ENCODE measurements around the gene BTBD6. TPM values are rescaled to one million over a fixed set of nuclear protein-coding genes. Genes with fewer than 3 reads are reported as not detected.

BTBD6 gene
- polyA plus RNA-seq, 1 experiment, result 27.3 TPM

DNA sequence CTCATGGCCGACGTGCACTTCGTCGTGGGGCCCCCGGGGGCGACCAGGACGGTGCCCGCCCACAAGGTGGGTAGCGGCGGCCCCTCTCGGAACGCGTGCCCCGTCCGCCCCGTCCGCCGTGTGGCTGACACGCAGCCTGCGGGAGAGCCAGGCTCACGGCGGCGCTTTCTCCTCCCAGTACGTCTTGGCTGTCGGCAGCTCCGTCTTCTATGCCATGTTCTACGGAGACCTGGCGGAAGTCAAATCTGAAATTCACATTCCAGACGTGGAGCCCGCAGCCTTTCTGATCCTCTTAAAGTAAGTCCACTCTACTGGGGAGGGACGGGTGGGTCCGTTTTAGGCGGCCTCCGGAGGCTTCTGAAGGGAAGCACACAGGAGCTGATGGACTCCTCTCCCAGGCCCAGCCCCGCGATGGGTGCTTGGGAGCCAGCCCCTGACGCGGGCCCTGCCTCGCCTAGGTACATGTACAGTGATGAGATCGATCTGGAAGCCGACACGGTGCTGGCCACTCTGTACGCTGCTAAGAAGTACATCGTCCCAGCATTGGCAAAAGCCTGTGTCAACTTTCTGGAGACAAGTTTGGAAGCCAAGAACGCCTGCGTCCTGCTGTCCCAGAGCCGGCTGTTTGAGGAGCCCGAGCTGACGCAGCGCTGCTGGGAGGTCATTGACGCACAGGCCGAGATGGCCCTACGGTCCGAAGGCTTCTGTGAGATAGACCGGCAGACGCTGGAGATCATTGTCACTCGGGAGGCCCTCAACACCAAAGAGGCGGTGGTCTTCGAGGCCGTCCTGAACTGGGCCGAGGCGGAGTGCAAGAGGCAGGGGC is 1.1 kb downstream of the BTBD6 start:
- TF ChIP-seq, protein P1, sequence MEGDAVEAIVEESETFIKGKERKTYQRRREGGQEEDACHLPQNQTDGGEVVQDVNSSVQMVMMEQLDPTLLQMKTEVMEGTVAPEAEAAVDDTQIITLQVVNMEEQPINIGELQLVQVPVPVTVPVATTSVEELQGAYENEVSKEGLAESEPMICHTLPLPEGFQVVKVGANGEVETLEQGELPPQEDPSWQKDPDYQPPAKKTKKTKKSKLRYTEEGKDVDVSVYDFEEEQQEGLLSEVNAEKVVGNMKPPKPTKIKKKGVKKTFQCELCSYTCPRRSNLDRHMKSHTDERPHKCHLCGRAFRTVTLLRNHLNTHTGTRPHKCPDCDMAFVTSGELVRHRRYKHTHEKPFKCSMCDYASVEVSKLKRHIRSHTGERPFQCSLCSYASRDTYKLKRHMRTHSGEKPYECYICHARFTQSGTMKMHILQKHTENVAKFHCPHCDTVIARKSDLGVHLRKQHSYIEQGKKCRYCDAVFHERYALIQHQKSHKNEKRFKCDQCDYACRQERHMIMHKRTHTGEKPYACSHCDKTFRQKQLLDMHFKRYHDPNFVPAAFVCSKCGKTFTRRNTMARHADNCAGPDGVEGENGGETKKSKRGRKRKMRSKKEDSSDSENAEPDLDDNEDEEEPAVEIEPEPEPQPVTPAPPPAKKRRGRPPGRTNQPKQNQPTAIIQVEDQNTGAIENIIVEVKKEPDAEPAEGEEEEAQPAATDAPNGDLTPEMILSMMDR (IDR thresholded peaks at IDR 0.05; ENCODE audit: low read depth, low read length), result no peak
- peak overlapping the region; percentile 61 for H3K4me3 ChIP-seq (ENCODE audit: low read depth, low read length)
- ChIA-PET CTCF (interaction anchor here (0.8 to 1.5 kb wide), 3 partner anchors 10 to 161 kb away, joined by 3 to 4 read pairs (median 3); no protein-coding TSS in a partner anchor), POLR2A (interaction anchor here (0.6 to 1.3 kb wide), 5 partner anchors 26 to 453 kb away, joined by 3 to 7 read pairs (median 3); partner anchors contain the start of gene BRF1)
- H3K27me3 ChIP-seq (ENCODE audit: control insufficient read depth, insufficient read depth, low read length), result no peaks in the 10 kb centered on the region
- DNase-seq (ENCODE audit: low read depth, low spot score), result no peak
- H3K9me3 ChIP-seq (ENCODE audit: control insufficient read depth, insufficient read depth, low read length), result no peaks in the 10 kb centered on the region; the same call in 1 of the 2 replicates
- H3K27ac ChIP-seq (ENCODE audit: low read depth, low read length), result no peak overlapping the region

DNA sequence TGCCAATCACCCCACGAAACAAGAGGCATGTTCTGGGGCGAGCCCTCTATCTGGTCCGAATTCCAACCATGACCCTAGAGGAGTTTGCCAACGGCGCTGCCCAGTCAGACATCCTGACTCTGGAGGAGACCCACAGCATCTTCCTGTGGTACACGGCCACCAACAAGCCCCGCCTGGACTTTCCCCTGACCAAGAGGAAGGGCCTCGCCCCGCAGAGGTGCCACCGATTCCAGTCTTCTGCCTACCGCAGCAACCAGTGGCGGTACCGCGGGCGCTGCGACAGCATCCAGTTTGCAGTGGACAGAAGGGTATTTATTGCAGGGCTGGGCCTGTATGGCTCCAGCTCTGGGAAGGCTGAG is 1.7 kb downstream of the BTBD6 start:
- ChIA-PET POLR2A (interaction anchor here (0.6 kb wide), 1 partner anchor 454 kb away, joined by 3 read pairs; no protein-coding TSS in a partner anchor), CTCF (interaction anchor here (1.5 kb wide), 1 partner anchor 9 kb away, joined by 4 read pairs; no protein-coding TSS in a partner anchor)
- no peak overlapping the region for H3K27ac ChIP-seq (ENCODE audit: low read depth, low read length)
- H3K9me3 ChIP-seq (ENCODE audit: control insufficient read depth, insufficient read depth, low read length), result no peaks in the 10 kb centered on the region; the same call in 1 of the 2 replicates
- TF ChIP-seq, protein P1 (IDR thresholded peaks at IDR 0.05; ENCODE audit: low read depth, low read length), result no peak
- no peak overlapping the region for H3K4me3 ChIP-seq (ENCODE audit: low read depth, low read length)
- no peak for DNase-seq (ENCODE audit: low read depth, low spot score)
- no peaks in the 10 kb centered on the region for H3K27me3 ChIP-seq (ENCODE audit: control insufficient read depth, insufficient read depth, low read length)

DNA sequence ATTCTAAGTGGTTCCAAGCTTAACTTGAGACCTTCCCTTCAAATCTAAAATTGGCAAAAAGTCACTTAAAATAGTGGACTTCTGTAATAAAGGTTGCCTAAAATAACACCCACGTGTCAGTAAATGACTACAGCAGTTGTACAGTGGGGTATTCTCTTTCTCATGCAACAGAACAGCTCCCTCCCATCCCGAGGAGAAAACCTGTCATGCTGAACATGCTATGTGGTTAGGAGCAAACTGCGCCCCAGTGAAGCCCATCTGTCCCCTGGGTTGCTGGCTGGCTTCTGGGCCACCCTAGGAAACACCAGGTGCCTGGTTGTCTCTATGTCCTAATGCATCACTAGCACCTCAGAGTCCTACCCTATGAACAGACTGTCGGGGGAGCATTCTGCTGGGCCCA is 2.7 kb downstream of the BTBD6 start:
- CTCF ChIA-PET, result no interaction called here
- Histone ChIP-seq H3K27ac (ENCODE audit: low read depth, low read length) (no peak overlapping the region), H3K27me3 (ENCODE audit: control insufficient read depth, insufficient read depth, low read length) (no peaks in the 10 kb centered on the region), H3K4me3 (ENCODE audit: low read depth, low read length) (no peak overlapping the region), H3K9me3 (ENCODE audit: control insufficient read depth, insufficient read depth, low read length) (no peaks in the 10 kb centered on the region; the same call in 1 of the 2 replicates)
- POLR2A ChIA-PET, result no interaction called here
- TF ChIP-seq, protein P1 (IDR thresholded peaks at IDR 0.05; ENCODE audit: low read depth, low read length), result no peak
- no peak for DNase-seq (ENCODE audit: low read depth, low spot score)

DNA sequence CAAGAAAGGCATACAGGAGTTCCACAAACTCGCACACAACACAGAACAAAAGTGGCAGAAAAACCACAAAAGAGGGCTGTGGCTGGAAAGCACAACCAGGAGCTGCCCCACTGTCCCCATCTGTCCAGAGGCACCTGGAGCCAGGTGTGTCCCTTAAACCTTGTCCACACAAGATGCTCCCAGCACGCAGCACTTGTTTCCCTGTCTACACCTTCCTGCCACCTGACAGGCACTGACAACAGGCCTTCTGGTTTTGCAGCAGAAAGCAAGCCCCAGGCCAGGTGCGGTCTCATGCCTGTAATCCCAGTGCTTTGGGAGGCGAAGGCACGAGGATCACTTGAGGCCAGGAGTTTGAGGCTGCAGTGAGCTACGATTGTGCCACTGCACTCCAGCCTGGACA is 3.6 kb downstream of the BTBD6 start:
- H3K9me3 ChIP-seq (ENCODE audit: control insufficient read depth, insufficient read depth, low read length), result no peaks in the 10 kb centered on the region; the same call in 1 of the 2 replicates
- TF ChIP-seq, protein P1 (IDR thresholded peaks at IDR 0.05; ENCODE audit: low read depth, low read length), result no peak
- no peaks in the 10 kb centered on the region for H3K27me3 ChIP-seq (ENCODE audit: control insufficient read depth, insufficient read depth, low read length)
- no peak for DNase-seq (ENCODE audit: low read depth, low spot score)
- no peak overlapping the region for H3K4me3 ChIP-seq (ENCODE audit: low read depth, low read length)
- POLR2A ChIA-PET, result no interaction called here
- CTCF ChIA-PET, result interaction anchor here (1.2 kb wide), 1 partner anchor 49 kb away, joined by 3 read pairs; no protein-coding TSS in a partner anchor
- no peak overlapping the region for H3K27ac ChIP-seq (ENCODE audit: low read depth, low read length)

Data from AG04450 (cell line).